GM21786 (cell line): ENCODE data around the gene USH1C.

Experiments
- ATAC-seq: cut with Tn5 transposase; IDR thresholded peaks from one replicate; pipeline ENCODE4 v1.9.1; 2021; ENCODE audit not compliant: unreplicated experiment

The USH1C gene

DNA sequence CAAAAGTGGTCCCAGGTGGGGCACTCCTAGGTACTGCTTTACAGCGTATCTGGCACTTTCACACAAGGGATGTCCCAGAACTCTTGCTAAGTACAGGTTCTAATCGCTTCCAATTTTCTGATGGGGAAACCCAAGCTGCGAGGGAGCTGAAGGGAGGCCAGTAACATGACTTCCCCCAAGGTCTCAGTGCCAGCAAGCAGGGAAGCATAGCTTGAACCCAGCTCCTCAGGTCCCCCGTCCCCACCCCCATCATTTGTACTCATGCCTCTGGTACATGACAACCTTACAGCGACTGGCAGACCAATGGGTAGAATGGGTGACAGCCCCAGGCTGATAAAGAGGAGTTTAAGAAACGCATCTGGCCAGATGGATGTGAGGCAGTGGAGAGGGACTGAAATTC is 66.9 kb downstream of the USH1C start:
- no peak for ATAC-seq

DNA sequence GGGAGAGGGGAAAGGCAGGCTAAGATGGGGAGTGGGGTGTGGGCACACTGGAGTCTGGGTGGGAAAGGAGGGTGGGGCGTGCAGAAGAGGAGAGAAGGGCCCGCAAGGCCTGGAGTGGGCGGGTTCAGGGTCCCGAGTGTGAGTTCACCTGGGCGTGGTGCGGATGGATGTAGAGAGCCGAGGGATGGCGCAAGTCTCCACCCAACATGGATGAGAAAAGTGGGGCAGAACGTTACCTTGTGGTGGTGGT is 67.2 kb downstream of the USH1C start:
- ATAC-seq = no peak

DNA sequence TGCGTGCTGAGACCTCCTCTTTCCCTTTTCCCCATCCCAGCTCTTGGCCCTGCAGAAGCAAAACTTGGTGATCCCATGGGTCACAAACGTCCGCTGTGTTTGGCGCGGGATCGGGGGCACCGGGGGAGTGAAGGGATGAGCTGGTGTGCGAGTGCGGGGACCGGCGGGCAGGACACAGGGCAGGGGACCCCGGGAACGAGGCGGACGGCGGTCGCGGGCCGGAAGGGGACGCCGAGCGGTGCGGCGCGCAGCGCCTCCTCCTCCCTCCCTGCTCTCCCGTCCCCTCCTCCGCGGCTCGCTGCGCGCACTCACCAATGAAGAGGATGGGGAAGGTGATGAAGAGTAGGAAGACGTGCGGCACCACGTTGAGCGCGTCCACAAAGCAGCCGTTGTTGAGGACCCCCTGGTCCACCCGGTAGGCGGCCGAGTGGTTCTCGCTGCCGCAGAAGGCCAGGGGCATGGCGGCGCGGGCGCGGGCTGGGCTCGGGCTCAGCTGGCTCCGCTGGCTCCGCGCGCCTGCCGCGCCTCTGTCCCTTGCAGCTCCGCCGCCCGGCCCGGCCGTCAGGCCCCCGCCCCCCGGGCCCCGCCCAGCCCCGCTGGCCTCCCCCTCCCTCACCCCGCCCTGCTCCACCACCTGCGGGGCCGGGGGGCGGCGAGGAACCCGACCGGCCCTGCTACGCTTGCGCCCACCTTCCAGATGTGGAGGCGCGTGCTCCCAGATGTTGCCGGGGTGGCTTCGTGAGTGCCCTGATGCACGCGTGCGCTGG is 67.7 kb downstream of the USH1C start, which contains the start of gene ABCC8:
ABCC8 (minus strand) TSS at position 529 of the 767 bp plus-strand sequence; CDS start at position 460, 69 bp downstream.
- ATAC-seq = no peak

DNA sequence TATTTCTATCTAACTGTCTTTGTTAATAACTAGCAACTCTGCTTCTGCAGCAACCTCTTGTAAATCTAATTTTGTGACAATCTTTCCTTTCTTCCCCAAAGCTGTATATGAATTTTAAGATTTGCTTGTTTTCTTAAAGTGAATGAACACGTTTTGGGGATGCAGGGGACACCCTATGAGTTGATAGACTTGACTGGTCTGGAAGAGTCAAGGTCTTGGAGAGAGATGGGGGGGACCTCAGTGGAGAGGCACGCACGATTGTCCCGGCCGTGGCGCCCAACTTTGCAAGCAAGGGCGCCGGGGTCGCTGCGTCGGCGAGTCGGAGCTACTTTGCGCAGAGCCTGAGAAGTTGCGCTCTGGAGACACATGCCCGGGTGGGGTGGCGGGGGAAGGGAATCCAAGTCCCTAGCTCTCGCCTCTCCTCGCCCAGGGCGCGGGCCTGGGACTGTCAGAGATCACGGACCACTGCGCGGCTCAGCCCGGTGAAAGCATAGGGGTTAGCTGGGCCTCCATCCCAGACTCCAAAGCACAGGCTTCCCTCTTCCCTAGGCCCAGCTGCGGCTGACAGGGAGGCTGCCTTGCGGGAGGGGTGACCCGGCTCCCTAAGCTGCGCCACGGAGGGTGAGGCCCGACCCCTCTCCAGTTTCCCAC is 68.4 kb downstream of the USH1C start:
- no peak for ATAC-seq

DNA sequence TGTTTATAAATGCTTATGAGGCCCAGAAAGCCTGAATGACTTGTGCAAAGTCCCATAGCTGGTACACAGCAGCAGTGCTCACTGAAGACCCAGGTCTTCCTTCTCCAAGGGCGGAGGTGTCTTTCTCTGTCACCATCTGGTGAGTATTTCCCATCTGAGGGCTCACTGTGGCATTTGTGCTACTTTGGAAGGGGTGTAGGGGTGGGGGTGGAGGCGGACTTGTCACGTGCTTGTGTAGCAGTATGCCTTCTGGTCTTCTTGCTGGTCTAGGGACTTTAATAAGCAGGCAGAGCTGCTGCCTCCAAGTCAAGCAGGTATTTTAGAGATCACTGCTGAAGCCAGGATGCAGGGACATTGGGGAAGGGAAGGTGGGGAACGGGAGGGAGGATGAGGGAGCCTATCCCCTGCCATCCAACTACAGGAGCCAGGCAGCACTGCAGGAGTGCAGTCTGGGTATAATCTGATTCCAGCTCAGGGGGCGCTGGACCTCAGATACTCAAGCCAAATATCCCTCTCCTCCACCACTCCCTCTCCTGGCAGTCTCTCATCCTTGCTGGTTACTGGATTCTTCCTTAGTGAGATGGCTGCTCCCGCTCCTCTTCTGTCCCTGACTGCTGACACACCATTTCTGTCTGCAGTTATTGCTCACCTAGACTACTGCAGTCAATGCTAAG is 71.0 kb downstream of the USH1C start:
- no peak for ATAC-seq

DNA sequence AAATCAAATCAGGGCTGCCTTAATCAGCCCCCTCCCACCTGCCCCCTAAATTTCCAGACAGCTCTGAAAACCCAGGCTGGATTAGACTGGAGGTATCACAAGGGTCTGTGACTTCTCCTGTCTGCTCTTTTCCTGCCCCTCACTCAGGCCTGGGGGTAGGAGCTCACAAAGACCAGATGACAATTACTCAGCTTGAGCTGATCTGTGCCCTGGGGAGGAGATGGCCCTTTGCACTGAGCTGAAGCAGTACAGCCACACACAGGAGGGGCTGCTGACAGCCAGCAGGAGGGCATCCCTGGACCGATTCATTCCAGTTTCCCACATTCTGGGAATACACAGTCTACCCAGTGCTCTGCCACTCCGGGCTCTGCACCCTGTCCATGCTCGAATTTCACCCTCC is 71.7 kb downstream of the USH1C start:
- ATAC-seq = no peak

DNA sequence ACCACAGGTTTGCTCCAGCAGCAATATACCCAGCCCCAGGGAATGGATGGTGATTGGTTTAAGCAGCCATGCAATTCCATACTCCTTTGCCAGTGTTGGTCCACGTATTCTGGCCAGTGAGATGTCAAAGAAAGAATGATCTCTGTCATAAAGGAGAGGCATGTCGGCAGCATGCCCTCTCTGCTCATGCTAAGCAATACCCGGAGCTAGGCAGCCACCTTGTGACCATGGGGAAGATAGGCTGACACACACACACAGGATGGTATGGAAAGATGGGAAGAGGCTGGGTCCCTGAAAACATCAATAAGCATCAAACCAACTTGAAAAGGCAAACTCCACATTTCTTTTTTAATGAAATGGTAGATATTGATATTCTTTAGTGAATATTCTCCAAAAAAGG is 72.7 kb downstream of the USH1C start:
- no peak for ATAC-seq

DNA sequence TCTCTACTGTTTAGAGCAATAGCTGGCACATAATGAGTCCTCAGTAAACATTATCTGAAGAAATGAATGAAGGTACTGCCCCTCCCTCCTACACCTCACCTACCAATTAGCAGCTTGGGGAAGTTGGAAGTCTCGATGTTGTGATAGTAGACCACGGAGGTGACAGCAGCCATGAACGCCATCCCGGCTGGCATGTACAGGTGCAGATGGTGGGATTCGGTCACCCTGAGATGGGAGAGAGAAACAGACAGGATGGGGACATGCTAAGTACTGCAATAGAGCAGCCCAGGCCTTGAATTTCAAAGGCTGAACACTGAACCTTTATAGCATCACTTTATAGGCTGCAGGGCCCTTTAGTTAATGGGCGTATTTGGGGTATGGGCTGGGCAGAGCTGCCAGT is 74.2 kb downstream of the USH1C start:
- ATAC-seq = no peak

DNA sequence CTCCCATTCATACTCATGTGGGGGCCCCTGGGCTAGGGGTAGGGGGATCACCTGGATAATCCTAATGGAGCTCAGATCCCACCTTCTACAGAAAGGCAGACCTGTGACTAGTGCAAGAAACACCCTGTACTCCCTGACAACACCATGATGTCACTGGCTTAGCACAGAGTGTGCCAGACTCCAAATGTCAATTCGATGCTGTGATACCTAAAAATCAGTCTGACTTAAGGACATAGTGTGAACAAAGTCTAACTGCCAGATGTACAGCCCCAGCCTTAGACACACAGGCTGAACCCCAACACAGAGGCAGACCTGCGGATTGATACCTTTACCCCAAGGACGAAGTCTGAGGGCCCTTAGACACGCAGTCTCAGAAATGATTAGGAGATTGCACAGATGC is 76.1 kb downstream of the USH1C start:
- no peak for ATAC-seq

DNA sequence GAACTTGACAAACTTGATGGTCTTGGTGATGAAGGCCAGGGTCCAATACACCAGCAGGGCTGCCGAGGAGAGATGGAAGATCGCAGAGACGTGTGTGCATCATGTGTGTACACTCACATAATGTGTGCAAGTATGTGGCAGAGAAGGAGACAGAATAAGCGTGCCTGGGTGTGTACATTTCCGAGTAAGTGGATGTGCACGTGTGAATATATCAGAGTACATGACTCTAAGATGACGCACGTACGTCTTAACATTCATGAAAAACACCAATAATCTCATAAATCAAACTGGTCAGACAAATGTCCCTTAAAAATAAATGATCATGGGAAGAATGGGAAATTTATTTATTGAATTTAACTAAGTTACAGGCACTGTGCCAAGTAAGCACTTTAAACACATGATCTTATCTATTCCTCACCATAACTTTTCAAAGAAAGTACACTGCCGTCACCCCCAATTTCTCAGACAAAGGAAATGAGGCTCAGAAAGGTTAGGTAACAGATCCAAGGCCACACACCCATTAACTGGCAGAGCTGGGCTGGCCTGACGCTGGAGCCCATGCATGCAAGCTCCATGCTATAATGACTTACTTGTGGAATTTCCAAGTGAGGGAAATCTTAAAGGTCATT is 80.6 kb downstream of the USH1C start:
- ATAC-seq = no peak

DNA sequence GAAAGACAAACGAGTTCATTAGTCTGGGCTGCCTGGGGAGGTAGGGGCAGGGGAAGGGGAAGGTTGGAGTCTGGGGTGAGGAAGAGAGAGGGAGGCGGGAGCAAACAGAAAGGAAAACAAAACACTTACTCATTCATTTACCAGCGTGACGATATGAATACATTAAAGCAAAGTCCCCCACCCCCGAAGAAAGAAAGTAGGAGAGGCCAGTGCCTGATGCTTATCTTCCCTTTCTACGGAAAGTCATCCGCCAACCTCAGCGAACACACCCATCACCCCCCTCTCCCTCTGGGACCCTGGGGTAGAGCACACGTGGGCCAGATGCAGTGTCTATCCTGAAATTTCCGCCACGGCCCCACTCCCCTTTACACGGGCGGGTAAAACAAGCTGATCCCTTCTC is 81.3 kb downstream of the USH1C start:
- no peak for ATAC-seq

DNA sequence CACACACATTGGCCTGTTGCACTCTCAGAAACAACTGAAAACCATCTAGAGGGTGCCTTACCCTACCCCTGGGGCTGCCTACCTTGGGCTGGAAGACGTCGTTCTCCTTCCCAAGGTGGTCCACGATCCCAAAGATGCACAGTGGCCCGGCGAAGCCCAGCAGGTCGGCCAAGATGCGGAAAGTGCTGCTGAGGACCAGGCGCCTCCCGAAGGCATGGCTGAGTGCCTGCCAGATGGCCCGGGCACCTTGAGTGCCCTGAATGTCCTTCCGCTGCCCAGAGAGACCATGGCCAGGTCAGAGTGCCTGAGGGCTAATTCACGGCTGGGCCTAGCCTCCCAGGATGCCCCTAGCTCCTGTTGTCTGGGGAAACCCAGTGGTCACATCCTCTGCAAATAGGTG is 83.8 kb downstream of the USH1C start:
- no peak for ATAC-seq

DNA sequence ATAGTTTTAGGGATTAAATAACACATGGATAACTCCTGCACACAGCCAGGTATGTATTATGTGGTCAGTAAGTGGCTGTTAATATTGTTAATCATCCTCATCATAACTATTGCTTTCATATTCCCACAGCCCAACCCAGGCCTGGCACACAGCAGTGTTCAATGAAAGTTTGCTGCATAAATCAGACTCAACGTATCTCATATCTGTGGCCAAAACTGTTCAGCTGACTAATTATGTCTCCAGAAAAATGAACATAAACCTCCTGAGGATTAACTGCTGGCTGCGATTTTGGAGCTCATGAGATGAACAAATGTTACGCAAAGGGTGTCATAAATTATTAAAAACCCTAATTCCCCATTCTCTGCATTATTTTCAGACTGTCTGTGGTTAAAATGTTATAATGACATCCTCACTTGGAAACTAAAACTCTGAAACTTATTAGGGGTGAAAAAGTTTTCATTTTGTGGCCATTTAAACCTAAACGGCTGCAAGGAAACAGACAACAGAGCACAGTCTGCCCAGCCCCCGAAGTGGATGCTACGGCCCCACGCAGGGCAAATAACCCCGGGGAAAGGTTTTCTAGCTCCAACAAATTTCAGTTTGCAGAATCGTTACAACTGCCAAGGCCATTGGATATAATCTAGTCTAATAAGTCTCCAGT is 84.8 kb downstream of the USH1C start:
- ATAC-seq = no peak

DNA sequence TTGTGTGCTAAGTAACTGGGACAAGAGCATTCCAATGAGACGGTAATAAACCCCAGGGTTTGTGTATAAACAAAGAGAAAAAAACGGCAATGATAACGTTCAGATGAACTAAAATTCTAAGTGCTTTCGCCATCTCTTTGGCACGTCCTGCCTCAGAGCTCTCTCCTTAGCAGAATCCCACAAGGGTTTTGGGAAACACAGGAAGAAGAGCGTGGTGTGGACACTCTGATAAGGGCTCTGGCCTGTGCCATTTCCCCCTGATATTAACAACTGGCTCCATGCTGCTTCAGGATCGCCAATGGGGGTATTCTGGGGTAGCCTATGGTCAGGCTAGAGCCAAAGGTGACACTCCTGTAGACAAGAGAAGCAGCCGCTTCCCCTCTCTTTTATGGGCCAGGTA is 85.9 kb downstream of the USH1C start:
- ATAC-seq = no peak

DNA sequence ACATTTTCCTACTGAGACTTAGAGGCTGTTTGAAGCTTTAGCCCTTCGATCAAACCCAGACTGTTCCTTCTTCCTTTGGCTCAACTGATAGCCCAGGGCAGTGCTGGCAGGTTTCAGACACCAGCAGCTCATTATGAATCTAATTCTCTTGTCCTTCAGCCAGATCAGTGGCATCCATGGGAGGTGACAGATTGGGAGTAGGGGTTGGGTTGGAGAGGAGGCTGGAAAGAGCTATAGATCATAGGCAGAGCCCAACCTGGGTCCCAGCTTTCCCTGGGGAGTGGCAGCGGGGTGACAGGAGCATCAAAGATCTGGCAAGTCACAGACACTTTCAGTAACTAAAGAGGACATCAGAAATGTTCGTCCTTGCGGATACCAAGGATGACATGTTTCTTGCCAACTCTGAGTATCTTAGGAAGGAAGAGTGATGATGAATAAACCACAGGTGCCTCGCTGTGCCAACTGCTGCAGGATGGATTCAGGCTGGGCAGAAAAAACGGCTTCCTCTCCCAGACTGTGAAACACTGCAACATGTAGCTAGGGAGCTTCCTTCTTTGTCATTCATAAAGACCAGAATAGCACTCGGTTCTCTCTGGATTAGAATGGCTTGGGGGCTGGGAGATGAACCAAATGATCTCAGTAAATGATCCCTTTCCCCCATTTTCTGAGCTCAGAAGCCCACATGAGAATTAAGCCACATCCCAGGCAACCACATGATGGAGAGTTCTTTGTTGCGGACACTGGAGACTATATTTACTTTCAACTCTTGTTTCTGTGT is 86.6 kb downstream of the USH1C start:
- no peak for ATAC-seq

DNA sequence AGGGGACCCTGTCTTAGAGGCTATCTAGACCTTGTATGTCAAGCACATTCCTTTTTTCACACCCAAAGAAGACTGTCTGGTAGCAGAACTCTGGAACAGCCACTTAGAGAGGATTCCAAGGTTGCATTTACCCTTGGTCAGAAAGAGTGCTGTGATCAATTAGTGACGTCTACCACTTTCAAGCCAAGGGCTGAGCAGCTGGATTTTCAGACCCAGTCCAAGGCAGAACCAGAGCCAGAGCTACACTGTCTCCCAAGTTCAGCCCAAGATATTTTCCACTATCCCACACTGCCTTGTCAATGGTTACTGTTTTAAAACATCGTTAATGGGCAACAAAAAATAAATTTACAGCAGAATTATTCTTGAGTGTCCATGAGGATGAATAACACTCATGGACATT is 91.5 kb downstream of the USH1C start:
- no peak for ATAC-seq

DNA sequence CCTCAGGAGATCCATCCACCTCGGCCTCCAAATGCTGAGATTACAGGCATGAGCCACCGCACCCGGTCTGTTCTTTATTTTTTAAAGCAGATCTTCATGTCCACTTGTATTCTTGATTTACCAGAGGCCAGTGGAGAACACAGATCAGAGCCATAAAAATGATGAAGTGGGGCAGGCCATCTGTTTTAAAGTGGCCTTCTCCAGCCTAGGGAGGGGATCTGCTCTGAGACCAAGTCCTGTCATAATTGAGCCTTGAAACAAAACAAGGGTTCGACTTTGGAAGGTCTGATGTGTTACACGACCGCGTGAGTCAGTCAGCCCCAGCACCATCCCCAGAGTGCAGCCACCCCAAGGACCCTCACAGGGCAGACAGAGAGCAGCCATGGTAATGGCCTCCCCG is 95.1 kb downstream of the USH1C start:
- no peak for ATAC-seq

DNA sequence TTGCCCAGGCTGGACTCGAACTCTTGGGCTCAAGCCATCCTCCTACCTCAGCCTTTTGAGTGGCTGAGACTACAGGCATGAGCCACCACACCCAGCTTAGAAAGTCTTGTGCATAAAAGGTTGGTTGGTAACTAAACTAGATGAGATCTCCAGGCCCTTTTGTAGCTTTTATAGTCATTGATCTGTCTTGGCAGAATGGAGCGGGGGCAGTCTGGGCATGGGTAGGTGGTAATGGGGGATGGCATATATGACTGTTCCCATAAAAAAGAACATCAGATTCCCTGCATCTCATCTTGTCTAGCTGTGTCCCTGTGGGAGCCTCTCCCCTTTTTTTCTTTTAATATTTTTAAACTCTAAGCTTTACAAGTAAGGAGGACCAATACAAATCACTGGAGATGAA is 97.7 kb downstream of the USH1C start:
- no peak for ATAC-seq

DNA sequence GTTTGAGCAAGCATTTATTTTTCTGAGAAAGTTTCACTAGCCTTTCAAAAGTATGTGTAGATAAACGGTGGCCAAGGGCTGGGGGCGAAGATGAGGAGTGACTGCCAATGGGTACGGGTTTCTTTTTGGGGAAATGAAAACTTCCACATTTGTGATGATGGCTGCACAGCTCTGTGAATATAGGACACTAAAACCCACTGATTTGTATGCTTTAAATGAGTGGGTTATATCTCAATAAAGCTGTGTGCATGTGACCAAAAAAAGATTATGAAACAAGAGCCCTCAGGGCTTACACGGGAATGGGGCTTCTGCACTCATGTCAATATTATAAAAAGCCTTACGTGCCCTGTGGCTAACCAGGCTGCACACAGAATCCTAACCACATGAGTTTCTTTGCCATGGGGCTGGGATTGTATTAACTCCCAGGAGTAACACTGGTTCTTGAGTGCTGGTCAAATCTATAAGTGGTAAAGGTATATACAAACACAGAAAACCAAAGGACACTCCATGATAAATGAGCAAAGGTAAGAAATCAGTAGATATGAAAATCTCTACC is 98.9 kb downstream of the USH1C start:
- ATAC-seq = no peak

DNA sequence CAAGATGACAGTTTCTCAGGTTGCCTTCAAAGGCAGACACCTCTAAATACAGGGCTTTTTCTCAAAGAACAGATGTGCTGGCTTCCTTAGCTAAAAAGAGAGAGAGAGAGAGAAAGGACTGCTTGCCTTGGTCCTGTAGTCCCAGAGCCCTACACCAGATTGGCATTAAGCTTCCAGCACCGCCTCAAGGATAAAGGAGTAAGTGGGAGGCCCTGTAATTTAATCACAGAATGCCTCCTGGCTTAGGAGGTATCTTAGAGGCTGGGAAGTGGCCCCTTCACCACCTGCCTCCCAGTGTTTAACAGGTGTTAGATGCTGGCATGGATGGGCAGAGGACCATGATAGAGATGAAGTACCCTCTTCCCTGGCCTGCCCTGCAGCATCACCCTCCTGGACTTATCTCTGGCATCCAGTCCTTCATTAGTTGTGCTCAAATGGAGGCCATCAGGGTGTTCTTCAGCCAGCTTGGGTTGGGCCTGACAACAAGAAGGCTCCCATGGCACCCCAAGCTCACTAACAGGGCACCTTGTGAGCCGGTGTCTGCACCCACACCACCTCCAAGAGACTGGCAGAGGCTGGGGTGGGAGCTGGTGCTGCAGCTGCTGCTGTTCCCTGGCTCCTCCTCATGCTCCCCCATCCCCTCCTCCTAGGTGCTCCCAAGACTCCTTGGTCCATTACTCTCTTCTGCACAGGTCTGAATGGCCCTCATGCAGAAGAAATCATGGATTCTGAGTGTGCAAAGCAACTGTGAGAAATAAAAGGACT is 100.1 kb downstream of the USH1C start:
- ATAC-seq = no peak
